ENCODE results near the gene C11orf68.
"Not testable (repeated sequence)": the region's sequence is repeated elsewhere in the genome, so short reads cannot be mapped to it uniquely, and the experiment has no call there.

The C11orf68 gene

GRCh38 chr11:65918211-65919140 is at the start of gene C11orf68:
Gene C11orf68, minus strand, starts transcription at chr11:65919062. Its CDS starts 31 bp downstream, at chr11:65919031.
- no peak for DNase-seq

DNA sequence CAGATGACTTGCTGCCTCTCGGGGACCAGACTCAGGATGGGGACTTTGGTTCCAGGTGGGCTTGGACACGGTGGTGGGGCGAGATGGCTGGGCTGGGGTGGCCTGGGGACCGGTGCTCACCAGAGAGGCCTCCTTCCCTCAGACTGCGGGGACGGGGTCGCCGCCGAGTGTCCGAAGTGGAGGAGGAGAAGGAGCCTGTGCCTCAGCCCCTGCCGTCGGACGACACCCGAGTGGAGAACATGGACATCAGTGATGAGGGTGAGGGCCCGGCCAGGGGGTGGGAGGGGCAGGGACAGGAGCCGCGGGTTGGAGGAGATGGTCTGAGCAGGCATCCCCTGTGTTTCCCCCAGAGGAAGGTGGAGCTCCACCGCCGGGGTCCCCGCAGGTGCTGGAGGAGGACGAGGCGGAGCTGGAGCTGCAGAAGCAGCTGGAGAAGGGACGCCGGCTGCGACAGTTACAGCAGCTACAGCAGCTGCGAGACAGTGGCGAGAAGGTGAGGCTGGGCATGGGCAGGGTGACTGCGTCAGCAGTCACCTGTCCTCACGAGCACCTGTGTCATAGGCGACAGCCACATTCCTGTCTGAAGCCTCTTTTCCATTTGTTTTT is 48.6 kb upstream of the C11orf68 start:
- no peak for DNase-seq

DNA sequence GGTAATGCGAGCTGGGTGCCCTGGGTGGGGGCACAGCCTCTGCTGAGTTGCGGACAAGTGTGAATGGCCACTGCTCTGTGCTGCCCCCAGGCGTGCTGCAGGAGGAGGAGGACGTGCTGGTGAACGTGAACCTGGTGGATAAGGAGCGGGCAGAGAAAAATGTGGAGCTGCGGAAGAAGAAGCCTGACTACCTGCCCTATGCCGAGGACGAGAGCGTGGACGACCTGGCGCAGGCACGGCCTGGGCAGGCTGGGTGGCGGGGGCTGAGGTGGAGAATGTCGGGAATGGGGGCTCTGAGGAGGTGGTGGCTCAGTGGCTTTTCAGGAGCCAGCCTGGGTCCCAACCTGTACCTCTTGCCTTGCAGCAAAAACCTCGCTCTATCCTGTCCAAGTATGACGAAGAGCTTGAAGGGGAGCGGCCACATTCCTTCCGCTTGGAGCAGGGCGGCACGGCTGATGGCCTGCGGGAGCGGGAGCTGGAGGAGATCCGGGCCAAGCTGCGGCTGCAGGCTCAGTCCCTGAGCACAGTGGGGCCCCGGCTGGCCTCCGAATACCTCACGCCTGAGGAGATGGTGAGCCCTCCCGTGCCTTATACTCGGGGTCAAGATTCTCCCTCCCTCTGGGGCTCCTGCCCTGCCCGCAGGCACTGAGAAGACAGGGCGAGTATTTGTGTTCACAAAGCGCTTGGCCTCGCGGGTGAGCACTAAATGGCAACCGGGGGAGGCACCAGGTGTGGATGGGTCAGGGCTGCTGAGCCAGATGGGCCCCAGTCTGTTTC is 47.3 kb upstream of the C11orf68 start:
- DNase-seq, result no peak

DNA sequence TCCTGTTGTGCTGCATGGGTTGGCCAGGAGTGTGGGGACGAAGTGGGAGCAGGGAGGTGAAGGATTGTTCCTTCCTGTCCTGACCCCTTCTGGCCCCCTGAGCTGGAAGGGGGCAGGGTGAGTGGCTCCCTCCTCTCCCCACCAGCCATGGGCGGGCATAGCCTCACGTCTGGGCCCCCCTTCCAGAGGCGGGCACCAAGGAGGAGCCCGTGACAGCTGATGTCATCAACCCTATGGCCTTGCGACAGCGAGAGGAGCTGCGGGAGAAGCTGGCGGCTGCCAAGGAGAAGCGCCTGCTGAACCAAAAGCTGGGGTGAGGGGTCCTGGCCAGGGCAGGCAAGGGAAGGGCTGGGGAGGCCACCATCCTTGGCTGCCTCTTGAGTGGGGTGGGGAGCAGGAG is 46.0 kb upstream of the C11orf68 start:
- no peak for DNase-seq

GRCh38 chr11:65962141-65962564 is 43.3 kb upstream of the C11orf68 start:
- no peak for DNase-seq

DNA sequence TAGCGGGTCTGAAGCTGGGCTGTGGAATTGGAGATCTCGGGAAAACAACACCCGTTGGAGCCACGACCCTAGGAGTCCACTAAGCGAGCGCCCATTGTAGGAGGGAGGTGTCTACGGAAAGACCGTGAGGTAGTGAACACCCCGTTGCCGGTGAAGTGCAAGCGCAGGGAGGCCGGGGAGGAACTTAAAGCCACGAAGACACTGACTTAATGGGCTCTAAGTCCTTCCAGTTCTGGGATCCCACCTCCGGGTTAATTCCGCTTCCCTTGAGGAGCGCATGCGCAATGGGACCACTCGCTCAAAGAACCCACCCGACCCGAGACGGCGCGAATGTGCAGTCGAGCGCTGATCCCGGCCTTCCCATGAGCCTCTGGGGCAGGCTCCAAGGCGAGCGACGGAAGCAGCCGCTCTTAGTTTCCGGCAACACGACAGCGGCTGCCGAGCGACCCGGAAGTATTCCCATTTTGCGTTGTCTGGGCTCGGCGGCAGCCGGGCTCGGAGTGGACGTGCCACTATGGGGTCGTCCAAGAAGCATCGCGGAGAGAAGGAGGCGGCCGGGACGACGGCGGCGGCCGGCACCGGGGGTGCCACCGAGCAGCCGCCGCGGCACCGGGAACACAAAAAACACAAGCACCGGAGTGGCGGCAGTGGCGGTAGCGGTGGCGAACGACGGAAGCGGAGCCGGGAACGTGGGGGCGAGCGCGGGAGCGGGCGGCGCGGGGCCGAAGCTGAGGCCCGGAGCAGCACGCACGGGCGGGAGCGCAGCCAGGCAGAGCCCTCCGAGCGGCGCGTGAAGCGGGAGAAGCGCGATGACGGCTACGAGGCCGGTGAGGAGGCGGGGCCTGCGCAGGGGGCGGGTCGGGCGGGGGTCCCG is 42.6 kb upstream of the C11orf68 start, which contains the start of gene SART1:
TSS of gene SART1 (plus strand) at position 468 of the 874 bp plus-strand sequence. CDS start at position 515, 47 bp downstream.
- DNase-seq, result peak; percentile 92

DNA sequence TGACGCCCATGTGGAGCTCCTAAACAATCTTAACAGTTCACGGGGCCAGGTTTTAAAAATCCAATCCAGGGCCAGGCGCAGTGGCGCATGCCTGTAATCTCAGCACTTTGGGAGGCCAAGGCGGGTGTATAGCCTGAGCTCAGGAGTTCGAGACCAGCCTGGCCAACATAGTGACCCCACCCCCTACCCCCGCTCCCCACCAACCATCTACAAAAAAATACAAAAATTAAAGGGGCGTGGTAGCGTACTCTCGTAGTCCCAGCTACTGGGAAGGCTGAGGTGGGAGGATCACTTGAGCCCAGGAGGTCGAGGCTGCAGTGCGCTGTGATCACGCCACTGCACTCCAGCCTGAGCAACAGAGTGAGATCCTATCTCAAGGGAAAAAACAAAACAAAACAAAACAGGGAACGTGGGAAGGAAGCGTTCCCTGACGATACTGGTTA is 42.0 kb upstream of the C11orf68 start:
- DNase-seq, result no peak

DNA sequence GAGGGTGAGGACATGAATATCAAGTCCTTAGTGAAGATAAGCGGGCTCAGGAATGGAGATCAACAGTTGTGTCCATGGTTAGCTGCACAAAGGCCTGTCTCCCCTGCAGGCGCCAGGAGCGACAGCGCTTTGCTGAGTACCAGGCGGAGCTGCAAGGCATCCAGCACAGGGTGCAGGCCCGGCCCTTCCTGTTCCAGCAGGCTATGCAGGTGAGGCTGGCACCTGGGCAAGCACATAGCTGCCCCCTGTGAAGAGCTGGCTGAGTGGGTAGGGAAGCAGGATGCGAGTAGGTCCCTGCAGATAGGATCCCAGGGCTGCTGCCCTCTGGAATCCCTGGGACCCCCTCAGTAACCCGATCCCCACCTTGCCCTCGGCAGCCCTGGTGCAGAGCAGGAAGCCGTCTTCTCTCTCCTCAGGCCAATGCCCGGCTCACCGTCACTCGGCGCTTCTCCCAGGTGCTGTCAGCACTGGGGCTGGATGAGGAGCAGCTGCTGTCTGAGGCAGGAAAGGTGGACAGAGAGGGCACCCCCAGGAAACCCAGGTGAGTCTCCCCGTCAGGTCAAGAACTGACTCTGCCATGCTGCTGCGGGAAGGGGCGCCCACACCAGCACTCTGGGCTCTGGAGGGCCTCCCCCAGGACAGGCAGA is 40.0 kb upstream of the C11orf68 start:
- no peak for DNase-seq

DNA sequence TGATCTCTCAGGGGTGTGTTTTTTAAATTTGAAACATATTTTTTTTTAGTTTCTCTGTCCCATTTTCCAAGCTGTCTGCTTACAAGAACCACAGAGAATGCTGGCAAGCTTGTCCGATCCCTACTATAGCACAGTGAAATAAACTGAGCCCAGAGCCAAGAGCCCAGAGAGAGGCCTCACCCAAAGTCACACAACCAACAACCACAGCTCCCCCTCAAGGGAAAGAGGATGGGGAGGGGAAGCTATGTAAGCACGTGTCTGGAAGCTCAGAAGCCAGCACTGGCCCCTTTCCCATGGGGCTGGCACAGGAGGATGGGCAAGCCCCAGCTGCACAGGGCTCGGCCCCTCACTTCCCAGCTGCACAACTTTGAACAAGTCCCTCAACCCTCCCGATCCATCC is 39.4 kb upstream of the C11orf68 start:
- no peak for DNase-seq

DNA sequence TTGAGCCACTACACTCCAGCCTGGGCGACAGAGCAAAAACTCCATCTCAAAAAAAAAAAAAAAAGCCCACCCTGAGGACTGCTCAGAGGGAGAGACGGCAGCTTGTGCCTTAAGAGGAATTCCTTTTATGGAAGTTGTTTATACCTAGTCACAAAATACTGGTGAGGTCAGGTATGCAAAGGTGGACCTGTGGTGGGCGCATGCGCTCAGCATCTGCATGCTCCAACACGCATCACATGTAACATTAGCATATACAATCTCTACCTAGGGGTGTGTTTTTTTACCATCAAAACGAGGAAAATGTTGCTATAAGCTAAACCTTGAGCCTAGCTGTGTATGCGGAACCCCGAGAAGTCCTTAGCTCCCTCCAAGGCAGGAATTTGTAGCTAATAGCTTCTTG is 35.9 kb upstream of the C11orf68 start:
- no peak for DNase-seq

- no peak for DNase-seq
Measured at GRCh38 chr11:65953471-65953870, 34.6 kb upstream of the C11orf68 start.

GRCh38 chr11:65952052-65952521 is 33.2 kb upstream of the C11orf68 start:
- no peak for DNase-seq

DNA sequence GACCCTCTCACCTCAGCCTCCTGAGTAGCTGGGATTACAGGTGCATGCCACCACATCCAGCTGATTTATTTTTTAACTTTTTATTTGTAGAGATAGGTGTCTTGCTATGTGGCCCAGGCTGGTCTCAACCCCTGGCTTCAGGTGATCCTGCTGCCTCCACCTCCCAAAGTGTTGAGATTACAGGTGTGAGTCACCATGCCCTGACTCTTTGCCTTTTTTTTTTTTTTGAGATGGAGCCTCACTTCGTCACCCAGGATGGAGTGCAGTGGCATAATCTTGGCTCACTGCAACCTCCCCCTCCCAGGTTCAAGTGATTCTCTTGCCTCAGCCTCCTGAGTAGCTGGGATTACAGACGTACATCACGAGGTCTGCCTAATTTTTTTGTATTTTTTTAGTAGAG is 32.8 kb upstream of the C11orf68 start:
- DNase-seq, result not testable (repeated sequence)

- not testable (repeated sequence) for DNase-seq
Measured at GRCh38 chr11:65950711-65951110, 31.8 kb upstream of the C11orf68 start.

- no peak for DNase-seq
Measured at GRCh38 chr11:65947603-65948125, 28.8 kb upstream of the C11orf68 start.

- DNase-seq, result no peak
Measured at GRCh38 chr11:65947133-65947532, 28.3 kb upstream of the C11orf68 start.

- no peak for DNase-seq
Measured at GRCh38 chr11:65946655-65947054, 27.8 kb upstream of the C11orf68 start.

GRCh38 chr11:65945941-65946558 is 27.2 kb upstream of the C11orf68 start:
- no peak for DNase-seq

DNA sequence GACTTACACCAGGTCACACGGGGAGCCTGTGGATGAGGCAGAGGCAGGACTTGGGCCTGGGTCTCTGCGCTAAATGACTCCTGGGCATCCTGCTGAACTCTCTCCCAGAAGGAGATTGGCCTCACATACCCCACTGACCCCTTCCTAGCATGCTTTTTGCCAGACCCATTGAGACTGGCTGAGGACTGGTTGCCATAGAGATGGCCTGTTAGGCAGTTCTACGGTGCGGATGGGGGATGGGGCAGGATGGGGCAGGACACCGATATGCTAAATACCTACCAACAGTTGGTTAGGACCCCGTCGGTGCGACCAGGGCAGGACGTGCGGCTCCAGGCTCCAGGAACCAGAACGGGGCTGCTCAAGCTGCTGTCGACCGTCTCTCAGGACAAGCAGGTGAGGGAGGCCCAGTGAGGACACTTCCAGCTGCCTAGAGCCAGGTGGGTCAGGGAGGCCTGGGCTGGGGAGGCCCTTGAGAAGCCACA is 26.6 kb upstream of the C11orf68 start, which contains the start of gene TSGA10IP:
TSS of gene TSGA10IP (plus strand) at position 51 of the 482 bp plus-strand sequence. CDS start at position 247, 196 bp downstream.
- DNase-seq, result no peak

GRCh38 chr11:65944767-65945166 is 25.9 kb upstream of the C11orf68 start:
- no peak for DNase-seq

All from activated CD4-positive, alpha-beta T cell treated with anti-CD3 and anti-CD28 coated beads for 1 hour (primary cell).